GM18505 (cell line): ENCODE measurements around the gene DGKI.

Experiments used
- ATAC-seq: cut with Tn5 transposase; IDR thresholded peaks from one replicate; pipeline ENCODE4 v1.9.1; 2021; ENCODE audit not compliant: unreplicated experiment
- POLR2A ChIP-seq: IDR thresholded peaks from 4 replicates; pipeline ENCODE4 v1.6.1; 2011; ENCODE audit warnings: borderline replicate concordance; ENCODE audit not compliant: insufficient read depth, insufficient read length; ENCODE audit errors: extremely low read depth

The DGKI gene

DNA sequence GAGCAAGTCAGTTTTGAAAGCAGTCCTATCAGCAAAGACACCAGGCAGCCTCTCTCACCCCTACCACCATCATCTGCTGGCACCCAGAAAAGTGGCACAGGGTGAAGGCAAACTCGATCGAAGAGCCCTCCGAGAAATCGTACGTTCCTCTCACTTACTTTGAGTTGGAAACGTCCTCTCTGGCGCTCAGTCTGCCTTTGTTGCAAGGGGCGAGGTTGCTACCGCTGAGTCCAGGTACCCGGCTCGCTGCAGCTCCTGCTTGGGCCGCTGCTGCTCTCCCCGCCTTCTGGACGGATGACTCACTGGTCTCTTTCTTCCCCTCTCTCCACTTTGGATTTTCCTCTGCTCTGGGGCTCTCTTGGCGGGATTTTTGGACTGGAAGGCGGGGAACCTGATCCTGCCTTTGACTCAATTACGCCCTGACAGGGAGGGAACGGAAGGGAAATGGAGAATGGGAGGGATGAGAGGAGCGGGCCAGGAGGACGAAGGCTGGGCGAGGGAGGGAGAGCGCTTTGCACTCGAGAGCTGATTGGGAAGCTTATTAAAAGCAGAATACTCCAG lies 503.4 kb downstream of the DGKI start, which contains the start of gene PTN:
Gene PTN (minus strand): TSS at position 453 of the 561 bp plus-strand sequence. CDS start 88,760 bp downstream, outside the sequence.
- TF ChIP-seq POLR2A = no peak
- no peak for ATAC-seq

DNA sequence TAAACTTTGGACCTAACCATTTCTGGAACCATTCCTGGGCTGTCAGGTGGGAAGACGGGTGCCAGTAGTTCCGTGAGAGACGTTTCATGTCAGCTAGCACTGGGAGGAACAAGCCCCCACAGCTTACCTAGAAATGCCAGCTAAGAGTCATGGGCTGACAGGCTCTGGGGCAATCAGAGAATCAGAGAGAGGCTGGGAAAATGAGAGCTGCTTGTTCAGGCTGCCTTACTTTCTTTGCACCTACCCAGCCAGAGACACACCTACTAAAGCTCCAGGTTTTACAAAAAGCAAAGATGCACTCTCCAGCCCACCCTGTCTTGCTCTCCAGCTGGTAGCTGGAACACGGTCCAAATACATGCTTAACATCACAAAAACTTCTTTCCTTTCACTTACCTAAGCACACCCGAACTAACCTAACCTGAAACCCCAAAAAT lies 503.9 kb downstream of the DGKI start:
- no peak for TF ChIP-seq POLR2A
- no peak for ATAC-seq

DNA sequence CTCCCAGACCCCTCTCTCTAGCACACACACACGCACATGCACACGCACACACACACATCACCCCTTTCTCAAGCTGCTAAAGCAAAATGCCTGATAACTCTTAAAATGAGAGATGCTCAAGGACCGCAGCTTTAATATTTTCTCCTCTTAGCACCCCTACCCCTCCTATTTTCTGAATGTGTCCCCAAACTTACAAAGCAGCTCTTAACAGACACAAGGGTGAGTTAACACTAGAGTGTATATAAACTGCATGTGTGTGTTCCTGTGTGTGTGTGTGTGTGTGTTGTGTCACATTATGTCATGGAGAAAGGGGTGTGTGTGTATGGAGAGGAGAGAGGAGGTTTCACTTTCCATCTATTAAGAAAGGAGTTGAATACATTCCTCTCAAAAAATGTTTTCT lies 504.5 kb downstream of the DGKI start:
- TF ChIP-seq POLR2A = no peak
- no peak for ATAC-seq

DNA sequence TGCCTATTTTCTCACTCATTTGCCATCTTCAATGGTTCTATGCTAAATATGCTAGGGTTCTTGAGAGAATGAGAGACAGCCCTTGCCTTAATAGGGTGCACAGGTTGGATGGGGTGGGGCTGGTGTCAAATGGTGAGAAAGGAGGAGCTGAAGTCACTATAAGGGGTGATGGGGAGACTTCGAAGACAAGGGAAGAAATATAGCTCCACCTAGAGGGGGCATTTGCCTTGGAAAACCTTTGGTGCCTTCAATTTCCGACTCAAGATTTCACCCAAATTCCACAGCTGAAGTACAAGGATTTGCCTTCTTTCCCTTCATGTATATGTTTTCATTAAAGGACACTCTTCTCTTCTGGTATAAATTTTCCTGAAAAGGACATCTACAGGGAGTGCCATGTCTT lies 508.9 kb downstream of the DGKI start:
- no peak for ATAC-seq
- TF ChIP-seq POLR2A = no peak

DNA sequence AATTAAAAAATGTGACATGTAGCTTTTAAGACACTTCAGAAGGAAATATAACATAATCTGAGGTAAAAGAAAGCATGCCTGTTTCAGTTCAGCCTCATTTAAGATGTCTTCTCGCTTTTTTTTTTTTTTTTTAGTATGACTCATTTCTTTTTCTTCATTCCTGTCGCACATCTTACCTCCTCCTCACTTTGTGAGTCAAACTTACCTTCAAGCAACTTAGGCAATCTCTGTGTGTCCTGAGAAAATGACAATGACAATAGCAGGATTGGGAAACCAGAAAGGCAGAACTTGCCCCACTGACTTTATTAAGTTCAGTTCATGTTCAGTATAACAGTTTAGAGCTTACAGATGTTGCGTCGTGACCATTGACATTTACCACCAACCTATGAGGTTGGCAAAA lies 511.0 kb downstream of the DGKI start:
- no peak for TF ChIP-seq POLR2A

DNA sequence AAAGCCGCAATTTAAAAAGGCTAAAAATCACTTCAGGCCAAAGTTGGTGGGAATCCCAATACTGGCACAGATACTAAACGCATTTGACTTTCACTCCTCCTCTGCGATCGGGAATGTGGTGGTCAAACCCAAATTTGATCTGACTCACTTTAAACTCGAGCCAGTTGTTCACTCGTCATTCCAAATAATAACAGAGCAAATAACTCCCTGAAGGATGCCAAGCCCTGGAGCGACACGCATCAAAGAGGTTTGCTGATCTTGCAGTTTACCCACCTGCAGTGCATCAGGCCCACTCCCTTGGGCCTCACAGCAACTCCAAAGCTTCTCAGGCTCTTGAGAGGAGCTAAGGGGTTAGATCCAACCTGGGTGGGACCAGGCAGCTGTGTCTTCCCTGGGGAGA lies 515.4 kb downstream of the DGKI start:
- no peak for TF ChIP-seq POLR2A
- ATAC-seq = no peak

More for the DNA sequence above, 511.0 kb downstream of the DGKI start:
- ATAC-seq = no peak
